Esophagus squamous epithelium (tissue), 5 donors: Measurements from ENCODE around the gene SYNPO2. TPM values are rescaled to one million over a fixed set of nuclear protein-coding genes. Genes with fewer than 3 reads are reported as not detected.
"Not testable (repeated sequence)": the region's sequence is repeated elsewhere in the genome, so short reads cannot be mapped to it uniquely, and the experiment has no call there.

Source experiments
- DNase-seq: peaks from one replicate; lab custom pipeline; 2025; lab: John Stamatoyannopoulos, UW
- H3K27ac ChIP-seq, 4 donors: fragments of 200-600 bp; sonication (generic); one replicate each; pipeline ENCODE4 v1.5.1; 2016 to 2019; ENCODE audit warnings: mild to moderate bottlenecking in 1 of 4
- H3K27me3 ChIP-seq, 4 donors: fragments of 200-600 bp; sonication (generic); 1 replicate in 3 of 4; 2 replicates in 1 of 4; pipeline versions ENCODE4 v1.5.1 to v1.6.0; 2017 to 2021; ENCODE audit warnings: antibody characterized with exemption in 1 of 4
- H3K36me3 ChIP-seq, 3 donors: fragments of 200-600 bp; sonication (generic); one replicate each; pipeline ENCODE4 v1.5.1; 2016 to 2019
- H3K4me1 ChIP-seq, 3 donors: fragments of 200-600 bp; sonication (generic); one replicate each; pipeline ENCODE4 v1.5.1; 2017 to 2019
- H3K4me3 ChIP-seq, 4 donors: fragments of 200-600 bp; sonication (generic); 1 replicate in 3 of 4; 2 replicates in 1 of 4; pipeline ENCODE4 v1.5.1; 2016 to 2019; ENCODE audit warnings: mild to moderate bottlenecking in 2 of 4, moderate library complexity in 1 of 4
- H3K9me3 ChIP-seq, 3 donors: fragments of 200-600 bp; sonication (generic); one replicate each; pipeline ENCODE4 v1.5.1; 2016 to 2019
- CTCF ChIP-seq, 6 experiments: fragments of 450-650 bp in 4 of 6; fragments of 200-600 bp in 2 of 6; sonication (generic) in 2 of 6; IDR thresholded peaks; one replicate each; pipeline ENCODE4 v1.5.1; 2016 to 2019; ENCODE audit warnings: antibody characterized with exemption in 6 of 6, mild to moderate bottlenecking in 4 of 6, moderate library complexity in 4 of 6
- POLR2A ChIP-seq, 4 donors: fragments of 450-650 bp; IDR thresholded peaks; one replicate each; pipeline ENCODE4 v1.6.1; 2017; ENCODE audit warnings: antibody characterized with exemption in 4 of 4, mild to moderate bottlenecking in 4 of 4, moderate library complexity in 3 of 4
- WGBS, 2 donors: methylation state at CpG; one replicate each; pipeline ENCODE4 v1.1.5; 2018; 5-methylcytosine and 5-hydroxymethylcytosine counted together
- intact Hi-C: fragments of 100-400 bp; cut with DNase I; formaldehyde crosslinking; loops from one replicate; pipeline ENCODE4 v1.15.0; 2022
- total RNA-seq, 4 donors: library from RNA; depleted of rRNA; stranded (reverse); fragments of >200 nt; gene quantifications; one replicate each; pipeline ENCODE4 v1.1.0, GENCODE V29; 2016
- donor health status: DM: yes; HTN: yes; CAD: no.

SYNPO2 gene
- total RNA-seq, 4 donors from 2014 or later, result 19.0 to 418 (median 84.2) TPM

- DNase-seq, result no peak
- intact Hi-C loops, result loop anchor here (5.0 to 10.0 kb wide), 2 partner anchors 173 to 241 kb away; partner anchors contain the start of gene USP53
Measured at GRCh38 chr4:119041396-119041795, 152.7 kb downstream of the SYNPO2 start.

GRCh38 chr4:119041951-119042560, 153.4 kb downstream of the SYNPO2 start:
- Histone ChIP-seq H3K27me3 (no peaks in the 10 kb centered on the region), H3K27ac (peak overlapping the region in 3 of 4 donors; percentile 23 to 90 (median 81)), H3K4me3 (no peak overlapping the region), H3K4me1 (peaks cover 3 to 72% (median 4%) of the 10 kb centered on the region in 3 donors), H3K9me3 (no peaks in the 10 kb centered on the region), H3K36me3 (no peaks in the 10 kb centered on the region)
- intact Hi-C loops, result loop anchor here (5.0 to 10.0 kb wide), 2 partner anchors 173 to 240 kb away; partner anchors contain the start of gene USP53
- TF ChIP-seq CTCF (IDR thresholded peaks at IDR 0.05), result peak; percentile 50 to 78 (median 68)
- no peak for TF ChIP-seq POLR2A (IDR thresholded peaks at IDR 0.05)
- WGBS, 2 donors, result 0 to 3% methylated on average over 6 of the region's 6 CpGs
- DNase-seq, result no peak

More at GRCh38 chr4:119041396-119041795, 152.7 kb downstream of the SYNPO2 start:
- Histone ChIP-seq H3K27ac (peak overlapping the region in 3 of 4 donors; percentile 74 to 90 (median 81)), H3K4me1 (peaks cover 3 to 66% (median 4%) of the 10 kb centered on the region in 3 donors), H3K27me3 (no peaks in the 10 kb centered on the region), H3K9me3 (no peaks in the 10 kb centered on the region), H3K4me3 (no peak overlapping the region), H3K36me3 (no peaks in the 10 kb centered on the region)
- TF ChIP-seq POLR2A (IDR thresholded peaks at IDR 0.05), result no peak
- TF ChIP-seq CTCF (IDR thresholded peaks at IDR 0.05), result no peak
- WGBS, 2 donors, result 81 to 85% methylated on average over 2 of the region's 2 CpGs

GRCh38 chr4:119046263-119046662, 157.6 kb downstream of the SYNPO2 start:
- DNase-seq, result no peak
- intact Hi-C loops, result loop anchor here (10.0 kb wide), 1 partner anchor 169 kb away; the partner anchor contains the start of gene USP53
- TF ChIP-seq POLR2A (IDR thresholded peaks at IDR 0.05), result no peak
- no peak for TF ChIP-seq CTCF (IDR thresholded peaks at IDR 0.05)

GRCh38 chr4:119047059-119047458, 158.4 kb downstream of the SYNPO2 start:
- intact Hi-C loops, result loop anchor here (10.0 kb wide), 1 partner anchor 168 kb away; the partner anchor contains the start of gene USP53
- peaks cover 0 to 39% (median 3%) of the 10 kb centered on the region in 3 donors for H3K4me1 ChIP-seq
- not testable (repeated sequence) for DNase-seq, H3K36me3 ChIP-seq, H3K4me3 ChIP-seq, H3K27me3 ChIP-seq, H3K9me3 ChIP-seq
- peak overlapping the region in 2 of 4 donors; percentile 18 to 42 for H3K27ac ChIP-seq
- 62 to 76% methylated on average over 5 of the region's 5 CpGs for WGBS, 2 donors

More at GRCh38 chr4:119046263-119046662, 157.6 kb downstream of the SYNPO2 start:
- Histone ChIP-seq H3K4me1 (peaks cover 3 to 47% (median 4%) of the 10 kb centered on the region in 3 donors), H3K27ac (peak overlapping the region in 3 of 4 donors; percentile 8 to 42 (median 32)), H3K36me3 (no peaks in the 10 kb centered on the region), H3K9me3 (no peaks in the 10 kb centered on the region), H3K4me3 (no peak overlapping the region), H3K27me3 (no peaks in the 10 kb centered on the region)
- 50 to 58% methylated on average over 4 of the region's 4 CpGs for WGBS, 2 donors

- intact Hi-C loops, result loop anchor here (10.0 kb wide), 1 partner anchor 166 kb away; the partner anchor contains the start of gene USP53
- Histone ChIP-seq H3K4me3 (no peak overlapping the region), H3K36me3 (no peaks in the 10 kb centered on the region), H3K4me1 (peaks cover 0 to 25% (median 0%) of the 10 kb centered on the region in 3 donors), H3K27ac (no peak overlapping the region), H3K9me3 (no peaks in the 10 kb centered on the region), H3K27me3 (no peaks in the 10 kb centered on the region)
- TF ChIP-seq POLR2A (IDR thresholded peaks at IDR 0.05) (no peak), CTCF (IDR thresholded peaks at IDR 0.05) (no peak)
- DNase-seq, result no peak
Measured at GRCh38 chr4:119048446-119048845, 159.8 kb downstream of the SYNPO2 start.
